NCI-H446 treated with DMSO at 0.1 percent for 48 hours (cell line): ENCODE data around the gene SORCS2.

Source experiments
- DNase-seq: peaks from one replicate; lab custom pipeline; 2025; lab: John Stamatoyannopoulos, UW

SORCS2 gene

DNA sequence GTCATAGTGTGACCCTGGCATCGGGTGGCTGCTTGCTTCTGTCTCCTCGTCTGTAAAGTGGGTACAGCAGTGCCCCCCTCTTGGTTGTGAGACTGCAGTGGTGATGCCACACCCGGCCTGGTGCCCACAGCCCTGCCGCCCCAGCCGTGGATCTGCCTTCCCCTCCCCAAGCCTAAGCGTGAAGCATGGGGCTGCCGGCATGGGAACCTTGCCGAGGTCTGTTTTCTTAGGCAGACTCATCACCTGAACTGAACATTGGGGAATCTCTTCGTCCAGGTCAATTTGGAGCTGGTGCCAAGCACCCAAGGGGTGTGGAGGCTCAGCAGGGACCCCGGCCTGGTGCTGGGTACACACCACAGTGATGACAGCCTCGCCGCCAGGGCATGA is 134.0 kb downstream of the SORCS2 start:
- DNase-seq, result no peak

DNA sequence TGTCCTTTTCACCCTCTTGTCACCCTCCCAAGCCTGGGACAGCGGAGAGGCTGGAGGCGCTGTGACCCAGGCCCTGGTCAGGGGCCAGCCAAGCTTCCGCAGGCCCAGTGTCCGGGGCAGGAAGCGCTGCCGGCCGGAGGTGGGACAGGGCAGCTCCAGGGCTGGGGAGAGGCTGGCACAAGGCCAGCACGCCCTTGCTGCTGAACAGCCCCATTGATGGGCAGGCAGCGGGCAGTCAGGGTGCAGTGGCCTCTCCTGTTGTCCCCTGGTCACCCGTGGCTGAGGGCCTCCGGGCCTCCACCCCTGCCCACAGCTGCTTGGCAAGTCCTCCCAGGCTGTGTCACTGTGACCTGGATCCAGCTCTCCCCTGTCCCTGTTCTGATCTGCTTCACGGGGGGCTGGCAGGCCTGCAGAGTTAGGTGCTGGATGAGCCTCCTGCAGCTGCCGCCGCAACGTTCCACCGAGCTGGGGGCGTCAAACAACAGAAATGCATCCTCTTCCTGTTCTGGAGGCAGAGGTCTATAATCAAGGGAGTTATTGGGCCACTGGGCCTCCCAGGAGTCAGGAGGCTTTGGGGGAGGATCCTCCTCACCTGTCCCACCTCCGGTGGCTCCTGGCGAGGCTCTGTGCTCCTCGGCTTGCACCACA is 134.5 kb downstream of the SORCS2 start:
- no peak for DNase-seq

DNA sequence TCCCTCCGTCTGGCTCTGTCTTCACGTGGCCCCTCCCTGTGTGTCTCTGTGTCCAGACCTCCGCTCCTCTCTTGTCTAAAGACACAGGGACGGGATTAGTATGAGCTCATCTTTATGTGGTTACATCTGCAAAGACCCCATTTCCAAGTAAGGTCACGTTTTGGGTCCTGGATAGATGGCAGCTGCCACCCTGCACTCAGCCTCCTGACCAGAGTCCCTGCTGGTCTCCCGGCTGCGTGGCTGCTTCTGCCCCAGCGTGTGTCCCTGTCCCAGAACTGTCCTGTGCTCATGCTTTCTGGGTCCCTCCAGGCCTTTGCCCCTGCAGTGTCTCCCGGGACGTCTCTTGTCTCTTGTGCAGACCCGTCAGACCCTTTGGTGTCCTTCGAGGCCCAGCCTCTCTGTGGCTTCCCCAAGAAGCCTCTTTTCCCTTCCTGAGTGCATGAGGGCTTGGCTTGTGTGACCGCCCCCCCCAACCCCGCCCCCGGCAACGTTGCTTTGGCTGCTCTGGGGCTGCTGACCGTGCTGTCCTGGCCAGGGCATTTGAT is 135.1 kb downstream of the SORCS2 start:
- DNase-seq, result no peak

DNA sequence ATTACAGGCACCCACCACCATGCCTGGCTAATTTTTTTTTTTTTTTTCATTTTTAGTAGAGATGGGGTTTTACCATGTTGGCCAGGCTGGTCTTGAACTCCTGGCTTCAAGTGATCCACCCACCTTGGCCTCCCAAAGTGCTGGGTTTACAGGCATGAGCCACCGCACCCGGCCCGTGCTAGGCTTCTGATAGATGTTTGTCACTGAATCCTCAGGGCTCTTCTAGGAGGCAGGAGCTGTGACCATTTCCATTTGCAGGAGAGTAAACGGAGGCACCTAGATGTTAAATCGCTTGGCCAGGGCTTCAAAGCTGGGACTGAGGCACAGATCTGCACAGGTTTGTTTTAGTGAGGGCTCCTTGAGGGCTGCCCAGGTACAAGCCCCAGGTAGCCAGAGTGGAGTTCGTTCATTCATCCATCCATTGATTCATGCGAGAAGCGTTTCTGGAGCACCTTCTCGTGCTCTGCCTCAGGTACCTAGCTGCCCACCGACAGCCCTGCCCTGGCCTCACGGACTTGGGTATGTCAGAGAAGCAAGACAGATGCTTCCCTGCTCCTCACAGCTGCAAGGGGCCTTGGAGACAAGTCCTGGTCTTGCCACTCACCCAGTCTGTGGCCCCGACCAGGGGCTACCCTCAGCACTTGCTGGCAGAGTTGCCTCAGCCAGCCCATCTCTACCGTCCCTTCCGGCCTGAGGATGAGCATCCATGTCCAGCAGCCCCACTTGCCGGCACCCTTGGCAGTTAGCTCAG is 136.0 kb downstream of the SORCS2 start:
- DNase-seq, result no peak

DNA sequence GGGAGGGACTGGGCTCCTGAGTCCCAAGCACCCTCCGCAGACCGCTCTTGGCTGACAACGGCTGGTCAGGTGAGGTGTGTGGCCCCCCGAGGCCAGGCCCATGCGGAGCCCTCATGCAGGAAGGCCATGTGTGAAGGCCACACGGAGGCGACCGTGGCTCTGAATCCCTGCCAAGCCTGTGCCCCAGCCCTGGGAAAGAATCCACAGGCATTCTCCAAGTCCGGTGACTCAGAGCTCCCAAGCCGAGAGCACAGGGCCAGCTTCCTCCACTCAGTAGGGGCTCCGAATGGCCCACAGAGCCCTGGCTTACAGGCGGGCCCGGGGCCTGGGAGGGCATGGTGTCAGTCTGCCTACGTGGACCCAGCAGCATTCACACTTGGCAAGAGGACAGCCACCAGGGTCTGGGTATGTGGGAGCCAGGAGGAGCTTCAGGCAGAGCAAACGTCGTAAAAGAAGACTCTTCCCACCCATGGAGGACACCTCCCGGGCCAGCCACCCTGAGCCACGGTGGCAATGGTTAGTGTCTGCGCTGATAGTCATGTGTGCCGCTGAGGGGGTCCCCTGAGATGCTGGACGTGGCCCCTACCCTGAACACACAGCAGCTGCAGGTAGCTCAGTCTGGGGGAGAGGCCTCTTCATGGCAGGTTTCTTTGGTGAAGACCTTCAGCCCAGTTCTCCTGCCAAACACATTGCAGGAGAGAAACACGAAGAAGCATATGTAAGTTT is 136.7 kb downstream of the SORCS2 start:
- no peak for DNase-seq

DNA sequence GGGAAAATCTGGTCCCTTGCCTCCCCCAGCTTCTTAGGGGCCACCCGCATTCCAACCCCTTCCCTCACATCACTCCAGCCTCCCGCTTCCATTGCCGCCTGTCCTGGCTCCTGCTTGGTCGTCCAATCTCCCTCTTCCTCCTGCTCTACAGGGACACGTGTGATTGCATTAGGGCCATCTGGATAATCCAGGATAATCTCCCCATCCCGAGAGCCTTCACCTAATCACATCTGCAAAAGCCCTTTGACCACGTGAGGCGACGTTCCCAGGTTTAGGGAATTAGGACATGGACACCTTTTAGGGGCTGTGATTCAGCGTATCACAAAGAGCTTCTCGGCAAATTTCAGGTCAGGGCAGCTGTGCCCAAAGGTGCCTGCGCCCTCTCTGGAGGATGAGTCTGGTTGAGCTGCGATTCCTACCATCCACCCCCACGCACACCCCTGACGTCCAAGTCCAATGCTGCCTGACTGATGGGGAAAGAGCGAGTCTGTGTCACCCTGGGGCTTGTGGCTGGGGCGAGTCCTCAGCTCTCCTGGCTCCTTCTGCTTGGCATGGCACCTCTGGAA is 137.8 kb downstream of the SORCS2 start:
- no peak for DNase-seq

DNA sequence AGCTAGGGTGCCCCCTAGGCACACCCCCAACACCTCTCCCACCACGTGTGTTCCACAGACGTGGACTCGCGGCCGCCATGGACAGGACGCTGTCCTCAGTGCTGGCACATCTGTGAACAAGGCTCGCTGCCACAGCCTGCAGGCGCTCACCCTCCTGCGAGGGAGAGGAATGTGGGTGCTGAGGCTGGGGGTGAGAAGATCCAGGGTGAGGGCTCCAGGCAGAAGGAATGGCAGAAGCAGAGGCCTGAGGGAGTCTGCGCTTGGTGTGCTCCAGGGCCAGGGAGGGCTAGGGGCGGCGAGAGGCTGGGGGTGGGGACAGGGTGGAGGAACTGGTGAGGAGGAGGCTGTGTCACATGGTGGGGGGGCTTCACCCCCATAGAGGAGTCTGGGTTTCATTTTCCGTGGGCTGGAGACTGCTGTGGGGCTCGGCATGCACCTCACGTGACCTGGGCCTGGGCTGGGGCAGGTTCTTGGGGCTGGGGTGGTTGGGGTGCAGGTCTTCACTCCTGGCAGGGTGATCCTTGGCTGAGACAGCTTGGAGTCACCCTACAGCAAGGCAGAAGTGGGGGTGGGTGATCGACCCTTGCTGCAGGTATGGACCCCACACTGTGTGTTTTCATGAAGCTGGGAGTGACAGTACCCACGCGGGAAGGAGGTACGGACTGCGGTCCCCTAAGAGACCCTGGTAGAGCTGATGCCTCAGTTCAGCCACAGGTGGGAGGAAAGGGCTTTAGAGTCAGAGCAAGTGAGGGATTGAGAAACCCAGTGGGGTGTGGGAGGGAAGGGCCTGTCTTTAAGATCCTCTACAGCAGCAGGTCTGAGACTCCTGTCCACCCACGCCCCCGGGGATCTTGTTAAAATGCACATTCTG is 138.7 kb downstream of the SORCS2 start:
- DNase-seq, result no peak

DNA sequence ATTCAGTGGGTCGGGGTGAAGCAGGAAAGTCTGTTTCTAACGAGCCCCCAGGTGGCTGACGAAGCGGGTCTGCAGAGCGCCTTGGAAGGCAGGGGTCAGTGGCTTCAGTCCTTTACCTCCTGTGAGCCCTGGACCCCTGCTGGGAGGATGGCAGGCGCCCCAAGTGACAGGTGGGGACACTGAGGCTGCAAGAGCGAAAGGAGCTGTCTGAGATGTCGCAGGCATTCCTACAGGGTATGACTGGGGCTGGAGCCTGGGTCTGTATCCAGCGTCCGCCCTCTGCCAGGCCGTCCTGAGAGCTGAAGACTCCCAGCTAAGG is 139.3 kb downstream of the SORCS2 start:
- DNase-seq, result no peak

DNA sequence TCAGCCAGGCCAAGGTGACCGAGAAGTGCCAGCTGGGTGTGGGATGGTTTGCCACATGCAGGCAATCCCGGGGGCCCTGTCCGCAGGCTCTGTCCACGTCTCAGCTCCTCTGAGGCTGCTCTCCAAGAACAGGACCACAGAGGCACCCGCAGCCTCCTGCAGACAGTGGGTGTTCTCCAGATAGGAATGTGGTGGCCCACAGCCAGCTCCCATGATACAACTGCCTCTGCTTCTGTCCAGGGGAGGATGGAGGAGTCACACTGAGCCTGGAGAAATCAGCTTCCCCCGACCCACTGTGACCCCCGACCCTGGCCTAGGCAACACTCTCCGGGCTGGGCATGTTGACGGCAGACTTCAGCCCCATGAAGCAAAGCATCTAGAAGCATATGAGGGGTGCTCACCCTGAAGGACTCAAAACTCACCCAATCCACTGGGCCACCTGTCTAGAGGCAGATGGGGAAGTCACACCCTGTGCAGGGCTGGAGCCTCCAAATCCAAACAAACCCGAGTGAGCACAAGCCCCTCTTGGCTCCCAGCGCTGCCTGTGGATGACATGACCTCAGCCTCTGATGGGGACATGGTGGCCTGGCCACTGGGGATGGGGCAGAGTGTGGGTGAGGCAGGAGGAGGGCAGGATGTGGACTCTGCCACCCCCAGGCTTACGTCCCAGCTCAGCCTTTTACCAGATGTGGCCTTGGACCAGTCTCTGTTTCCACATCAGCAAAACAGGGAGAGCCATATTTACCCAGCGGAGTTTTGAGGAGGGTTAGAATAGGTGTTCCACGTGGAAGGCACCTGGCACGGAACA is 140.1 kb downstream of the SORCS2 start:
- DNase-seq, result no peak

DNA sequence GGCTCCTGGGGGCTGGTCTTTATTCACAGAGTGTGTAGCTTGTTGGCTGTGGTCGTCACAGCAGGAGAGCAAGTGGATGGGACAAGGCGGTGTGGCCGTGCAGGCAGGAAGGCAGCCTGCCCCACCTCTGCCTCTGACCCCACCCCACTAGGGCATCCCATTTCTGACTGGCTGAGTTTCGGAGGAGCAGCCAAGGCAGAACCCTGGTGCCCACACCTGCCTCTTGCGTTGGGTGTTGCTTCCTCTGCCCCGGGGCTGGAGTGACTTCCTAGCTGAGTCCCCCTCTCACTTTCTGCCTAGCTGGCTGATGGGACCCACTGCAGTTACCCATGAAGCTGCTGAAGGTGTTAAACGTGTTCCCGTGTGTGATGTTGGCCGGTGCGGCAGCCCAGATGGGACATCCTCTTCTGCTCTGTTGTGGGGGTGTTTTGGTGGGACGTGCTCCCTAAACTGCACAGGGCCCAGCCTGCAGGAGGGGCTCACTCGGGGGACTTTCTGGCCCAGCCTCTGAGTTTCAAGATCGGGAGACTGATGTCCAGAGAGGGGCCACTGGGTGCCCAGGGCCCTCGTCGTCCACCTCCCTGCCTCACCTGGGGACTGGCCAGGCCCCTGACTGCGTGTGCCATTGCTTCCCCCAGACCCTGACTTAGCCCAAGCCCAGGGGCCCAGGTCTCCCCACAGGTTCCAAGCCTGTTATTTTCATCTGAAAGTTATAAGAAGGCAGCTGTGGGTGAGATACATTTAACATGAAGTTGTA is 140.9 kb downstream of the SORCS2 start:
- DNase-seq, result no peak

DNA sequence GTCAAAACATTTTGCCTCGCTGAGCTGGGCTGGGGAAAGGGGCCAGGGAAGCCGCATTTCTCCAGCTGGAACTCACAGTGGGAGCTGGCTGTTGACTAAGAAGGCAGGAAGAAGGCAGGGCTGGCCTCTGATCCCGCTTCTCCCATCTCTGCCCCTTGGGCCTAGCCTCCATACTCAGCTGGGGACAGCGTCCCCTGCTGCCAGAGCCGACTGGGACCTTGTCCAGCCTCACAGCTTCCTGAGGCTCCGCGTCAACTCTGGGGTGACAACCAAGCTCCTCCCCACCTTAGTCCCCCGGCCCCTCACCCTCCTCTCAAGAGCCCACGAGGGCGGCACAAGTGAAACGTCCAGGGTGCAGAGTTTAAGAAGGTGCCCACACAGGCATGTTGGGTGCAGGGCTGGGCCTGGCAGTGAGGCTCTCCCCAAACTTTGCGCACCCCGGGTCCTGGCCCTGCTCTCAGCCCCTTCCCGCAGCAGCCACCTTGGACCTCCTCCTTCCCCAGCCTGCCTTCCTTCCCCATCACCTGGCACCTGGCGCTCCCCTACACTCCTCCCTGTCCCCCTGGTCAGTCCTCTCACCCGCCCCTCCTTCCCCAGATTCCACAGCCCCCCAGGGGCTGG is 141.6 kb downstream of the SORCS2 start:
- no peak for DNase-seq

DNA sequence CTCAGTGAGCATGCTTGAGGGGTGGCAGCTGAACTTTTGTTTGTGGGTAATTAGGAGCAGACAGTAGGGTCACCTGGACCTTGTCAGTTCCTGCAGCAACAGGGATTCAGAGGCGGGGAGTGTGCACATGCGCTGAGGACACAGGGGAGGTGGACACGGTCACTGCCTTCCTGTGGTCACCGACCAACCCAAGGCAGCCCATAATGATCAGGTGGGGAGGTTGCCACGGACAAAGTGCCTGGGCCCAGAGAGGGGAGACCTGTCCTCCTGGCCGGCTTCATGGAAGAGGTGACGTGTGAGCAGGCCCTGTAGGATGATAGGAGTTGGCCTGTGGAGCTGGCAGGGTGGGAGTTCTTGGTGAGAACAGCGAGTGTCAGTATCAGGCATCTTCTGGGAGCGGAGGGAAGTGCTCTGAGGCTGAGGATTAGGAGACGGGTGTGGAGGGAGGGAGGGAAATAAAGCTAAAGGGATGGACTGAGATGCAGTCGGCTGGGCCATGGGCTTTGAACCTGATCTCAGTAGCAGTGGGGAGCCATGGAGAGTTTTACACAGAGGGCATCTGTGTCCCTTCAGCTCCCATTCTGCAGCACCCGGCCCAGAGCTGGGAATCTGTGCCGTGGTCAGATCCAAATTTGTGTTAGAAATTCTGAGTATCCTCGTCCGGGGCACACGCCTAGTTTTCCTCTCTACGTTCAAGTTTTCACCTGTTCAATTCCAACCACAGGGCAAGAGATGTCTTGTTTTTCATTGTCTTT is 142.4 kb downstream of the SORCS2 start:
- DNase-seq, result no peak

DNA sequence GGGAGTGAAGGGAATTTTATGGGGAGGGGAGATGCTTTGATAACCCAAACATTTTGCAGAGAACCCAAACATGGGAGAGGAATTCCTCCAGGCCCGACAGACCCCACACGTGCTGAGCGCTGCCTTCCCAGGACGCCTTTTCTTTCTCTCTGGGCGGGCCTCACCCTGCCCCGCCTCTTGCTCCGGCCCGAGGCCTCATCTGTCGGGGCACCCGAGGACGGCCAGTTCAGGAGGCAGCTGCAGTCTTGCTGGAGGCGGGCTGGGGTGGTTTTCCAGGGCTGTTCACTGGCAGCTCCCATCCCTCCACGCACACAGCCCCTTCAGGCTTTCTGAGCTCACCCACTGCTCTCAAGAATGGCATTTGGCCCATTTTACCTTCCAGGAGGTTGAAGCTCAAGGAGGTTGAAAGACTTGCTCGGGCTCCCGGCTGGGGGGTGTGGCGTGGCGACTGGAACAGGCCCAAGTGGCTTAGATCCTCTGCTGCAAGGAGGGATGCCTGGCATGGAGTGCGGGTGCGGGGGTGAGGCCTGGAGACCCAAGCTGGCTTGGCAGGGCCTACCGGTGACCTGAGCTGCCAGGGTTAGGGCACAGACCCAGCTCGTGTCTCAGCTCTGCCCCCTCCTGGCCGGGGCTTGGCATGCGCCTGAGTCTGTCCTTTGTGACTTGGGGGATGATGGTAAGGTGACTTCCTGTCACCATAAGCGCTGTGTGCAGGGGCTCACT is 143.2 kb downstream of the SORCS2 start:
- no peak for DNase-seq

DNA sequence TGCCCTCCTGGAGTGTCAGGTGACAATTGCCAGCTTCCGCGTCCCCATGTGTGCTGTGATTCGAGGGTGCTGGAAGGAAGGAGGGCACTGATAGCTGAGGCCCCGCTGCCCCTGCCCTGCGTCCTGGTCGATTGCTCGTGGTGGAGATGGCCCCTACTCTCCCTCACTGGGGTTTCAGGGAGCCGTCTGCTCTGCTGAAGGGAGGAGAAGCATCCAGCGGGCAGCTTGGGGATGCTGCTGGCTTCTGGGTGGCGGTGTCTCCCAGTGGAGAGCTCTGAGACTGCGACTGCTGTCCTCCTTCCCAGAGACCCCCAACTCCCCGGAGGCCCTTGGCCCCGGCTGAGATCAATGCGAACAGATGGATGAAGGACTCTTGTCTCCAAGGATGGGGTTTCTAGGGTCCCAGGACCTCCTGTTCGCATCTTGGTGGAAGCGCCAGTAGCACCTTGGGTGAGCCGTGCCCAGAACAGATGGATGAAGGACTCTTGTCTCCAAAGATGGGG is 143.8 kb downstream of the SORCS2 start:
- no peak for DNase-seq

DNA sequence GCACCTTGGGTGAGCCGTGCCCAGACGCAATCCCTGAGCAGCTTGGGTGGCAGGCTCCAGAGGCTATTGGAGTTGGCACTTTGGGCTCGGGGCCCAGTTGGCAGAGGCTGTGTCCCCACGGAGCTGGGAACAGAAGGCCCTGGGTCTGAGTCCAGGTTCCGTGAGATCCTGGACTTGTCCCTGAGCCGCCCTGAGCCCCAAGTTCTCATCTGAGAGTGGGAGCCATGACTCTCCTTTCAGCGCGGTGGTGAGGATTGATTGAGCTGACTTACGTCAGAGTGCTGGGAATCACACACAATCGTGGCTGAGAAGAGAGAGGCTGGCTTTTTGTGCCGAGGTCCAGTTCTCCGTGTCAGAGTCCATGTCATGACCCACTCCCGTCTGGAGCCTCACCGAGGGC is 144.4 kb downstream of the SORCS2 start:
- DNase-seq, result no peak

DNA sequence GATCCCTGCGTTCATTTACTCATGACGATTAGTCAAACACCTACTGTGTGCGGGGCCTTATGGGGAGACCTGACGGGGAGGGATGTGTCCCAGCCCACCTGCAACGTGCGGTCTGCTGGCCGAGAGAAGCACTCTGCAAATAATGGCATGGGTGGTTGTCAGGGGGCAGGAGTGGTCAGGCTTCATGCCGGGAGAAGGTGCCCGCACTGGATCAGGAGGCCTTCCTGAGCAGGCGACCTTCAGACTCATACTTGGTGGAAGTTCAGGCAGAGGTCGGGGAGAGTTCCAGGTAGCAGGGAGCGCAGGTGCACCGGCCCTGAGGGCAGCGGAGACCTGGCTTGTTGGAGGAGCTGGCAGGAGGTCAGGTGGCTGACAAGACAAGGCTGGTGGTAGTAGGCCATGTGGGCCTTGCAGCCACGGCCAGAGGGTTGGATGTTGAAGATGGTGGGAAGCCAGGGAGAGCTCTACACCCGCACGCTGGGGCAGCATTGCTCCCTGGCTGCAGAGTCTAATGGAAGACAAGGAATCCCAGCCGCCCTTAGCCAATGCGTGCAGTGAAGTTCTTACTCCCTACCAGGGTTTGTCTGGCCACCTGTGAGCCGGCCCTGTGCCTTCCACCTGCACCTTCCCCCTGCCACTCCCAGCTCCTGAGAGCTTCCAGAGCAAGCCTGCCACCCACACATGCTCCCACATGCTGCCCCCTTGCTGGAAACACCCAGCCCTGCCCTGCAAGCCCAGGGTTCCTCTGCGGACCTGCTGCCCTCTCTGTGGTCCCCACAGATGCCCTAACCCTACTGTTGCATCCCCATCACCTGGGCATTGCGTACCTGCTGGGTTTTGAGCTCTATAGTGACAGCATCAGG is 145.1 kb downstream of the SORCS2 start:
- no peak for DNase-seq

DNA sequence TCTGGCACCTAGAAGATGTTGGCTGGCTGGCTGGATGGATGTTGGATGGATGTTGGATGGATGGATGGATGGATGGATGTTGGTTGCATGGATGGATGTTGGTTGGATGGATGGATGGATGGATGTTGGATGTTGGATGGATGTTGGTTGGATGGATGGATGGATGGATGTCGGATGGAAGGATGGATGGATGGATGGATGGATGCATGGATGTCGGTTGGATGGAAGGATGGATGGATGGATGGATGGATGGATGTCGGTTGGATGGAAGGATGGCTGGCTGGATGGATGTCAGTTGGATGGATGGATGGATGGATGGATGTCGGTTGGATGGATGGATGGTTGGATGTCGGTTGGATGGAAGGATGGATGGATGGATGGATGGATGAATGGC is 145.7 kb downstream of the SORCS2 start:
- no peak for DNase-seq
